NCI-H146 treated with DMSO at 0.1 percent for 48 hours (cell line): Measurements from ENCODE around the gene KLHL7.
"Not testable (repeated sequence)": the region's sequence is repeated elsewhere in the genome, so short reads cannot be mapped to it uniquely, and the experiment has no call there.

ENCODE experiments used
- DNase-seq: peaks from one replicate; lab custom pipeline; 2025; ENCODE audit not compliant: unreplicated experiment; lab: John Stamatoyannopoulos, UW

The KLHL7 gene

GRCh38 chr7:23107781-23108180, 2.2 kb downstream of the KLHL7 start:
- no peak for DNase-seq

- DNase-seq, result no peak
Observed at GRCh38 chr7:23108995-23109394, 3.4 kb downstream of the KLHL7 start.

- DNase-seq, result no peak
Observed at GRCh38 chr7:23109470-23109869, 3.9 kb downstream of the KLHL7 start.

- DNase-seq, result no peak
Observed at GRCh38 chr7:23114896-23115295, 9.3 kb downstream of the KLHL7 start.

GRCh38 chr7:23115991-23116390, 10.4 kb downstream of the KLHL7 start:
- no peak for DNase-seq

GRCh38 chr7:23117841-23118240, 12.3 kb downstream of the KLHL7 start:
- DNase-seq, result no peak

- no peak for DNase-seq
Observed at GRCh38 chr7:23120106-23120505, 14.5 kb downstream of the KLHL7 start.

- DNase-seq, result no peak
Observed at GRCh38 chr7:23121165-23121564, 15.6 kb downstream of the KLHL7 start.

GRCh38 chr7:23123007-23123406, 17.4 kb downstream of the KLHL7 start:
- no peak for DNase-seq

GRCh38 chr7:23123465-23123864, 17.9 kb downstream of the KLHL7 start:
- DNase-seq, result no peak

GRCh38 chr7:23129036-23129435, 23.5 kb downstream of the KLHL7 start:
- DNase-seq, result no peak

GRCh38 chr7:23131799-23132198, 26.2 kb downstream of the KLHL7 start:
- DNase-seq, result not testable (repeated sequence)

- no peak for DNase-seq
Observed at GRCh38 chr7:23133797-23134196, 28.2 kb downstream of the KLHL7 start.

- no peak for DNase-seq
Observed at GRCh38 chr7:23135755-23136154, 30.2 kb downstream of the KLHL7 start.

GRCh38 chr7:23136216-23136615, 30.6 kb downstream of the KLHL7 start:
- no peak for DNase-seq

- no peak for DNase-seq
Observed at GRCh38 chr7:23157679-23158078, 52.1 kb downstream of the KLHL7 start.

GRCh38 chr7:23158546-23158945, 53.0 kb downstream of the KLHL7 start:
- no peak for DNase-seq

- DNase-seq, result no peak
Observed at GRCh38 chr7:23161482-23161881, 55.9 kb downstream of the KLHL7 start.

- no peak for DNase-seq
Observed at GRCh38 chr7:23164846-23165245, 59.3 kb downstream of the KLHL7 start.

- DNase-seq, result no peak
Observed at GRCh38 chr7:23165316-23165715, 59.7 kb downstream of the KLHL7 start.

GRCh38 chr7:23167691-23168090, 62.1 kb downstream of the KLHL7 start:
- DNase-seq, result no peak

GRCh38 chr7:23168111-23168885, 62.7 kb downstream of the KLHL7 start:
- no peak for DNase-seq

GRCh38 chr7:23175938-23176337, 70.4 kb downstream of the KLHL7 start:
- no peak for DNase-seq
